Stimulated activated CD4-positive, alpha-beta T cell treated with anti-CD3 and anti-CD28 coated beads, Interleukin-12 subunit alpha, Interleukin-12 subunit beta, amount 100 ng/mL, for 48 hours (primary cell): ENCODE data around the gene MBD6.

Experiments used
- DNase-seq, 3 donors: peaks; one replicate each; pipeline ENCODE4 v3.0.0-alpha.2; 2020; ENCODE audit warnings: low read depth in 2 of 3, low spot score in 1 of 3

MBD6 gene

GRCh38 chr12:57574795-57575194 is 52.2 kb downstream of the MBD6 start:
- no peak for DNase-seq

- DNase-seq: no peak
Observed at GRCh38 chr12:57575771-57576612, 53.4 kb downstream of the MBD6 start.

- DNase-seq: no peak
Observed at GRCh38 chr12:57576613-57577160, 54.1 kb downstream of the MBD6 start.

GRCh38 chr12:57577981-57578758 is 55.5 kb downstream of the MBD6 start:
- DNase-seq: no peak

GRCh38 chr12:57579011-57579410 is 56.4 kb downstream of the MBD6 start:
- DNase-seq: no peak
